ENCODE results near the gene GOPC. TPM values are rescaled to one million over a fixed set of nuclear protein-coding genes. Genes with fewer than 3 reads are reported as not detected.
"Not testable (repeated sequence)": the region's sequence is repeated elsewhere in the genome, so short reads cannot be mapped to it uniquely, and the experiment has no call there.

Gene GOPC
- total RNA-seq, 1 experiment from 2014 or later = 41.6 TPM

DNA sequence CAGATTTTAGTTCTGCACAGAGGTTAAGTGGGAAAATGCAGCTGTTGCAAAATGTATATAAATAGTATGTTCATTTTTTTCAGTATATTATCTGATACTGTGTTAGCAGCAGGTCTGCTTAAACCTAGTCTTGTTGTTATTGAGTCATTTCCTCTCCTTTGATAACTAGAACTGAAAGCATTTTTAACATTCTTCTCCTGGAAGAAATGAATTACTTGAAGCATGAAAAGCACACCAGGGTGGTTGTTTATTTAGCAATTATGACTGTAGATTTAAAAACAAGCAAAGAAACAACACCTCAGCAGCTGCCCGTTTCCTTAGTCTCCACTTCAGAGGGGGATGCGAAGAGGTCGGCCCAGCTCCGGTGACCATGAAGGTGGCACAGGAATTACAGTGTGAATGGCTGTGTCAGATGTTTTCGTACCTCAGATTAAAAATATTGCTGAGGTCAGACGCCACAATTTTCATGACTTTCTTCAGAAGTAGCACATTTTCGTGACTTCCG, 53.5 kb downstream of the GOPC start:
- DNase-seq (ENCODE audit: low spot score) = peak; percentile 79

GRCh38 chr6:117547688-117548621, 54.4 kb downstream of the GOPC start:
- no peak for DNase-seq (ENCODE audit: low spot score)

DNA sequence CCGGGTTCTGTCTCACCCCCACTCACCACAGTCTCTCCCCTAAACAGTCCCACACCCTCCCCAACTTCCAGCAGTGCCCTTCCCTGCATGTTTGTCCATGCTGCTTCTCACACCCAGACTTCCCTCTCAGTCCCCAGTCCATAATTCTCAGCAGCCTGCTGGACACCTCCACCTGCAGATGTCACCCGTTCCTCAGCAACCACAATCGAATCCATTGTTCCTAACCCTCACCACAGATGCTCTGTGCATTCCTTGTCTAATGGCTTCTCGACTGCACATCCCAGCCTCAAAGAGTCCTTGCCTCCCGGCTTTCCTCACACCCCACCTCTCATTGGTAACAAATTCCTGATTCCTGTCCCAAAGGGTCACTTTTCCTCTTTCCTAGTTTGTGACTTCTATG, 55.6 kb downstream of the GOPC start:
- DNase-seq (ENCODE audit: low spot score) = no peak

DNA sequence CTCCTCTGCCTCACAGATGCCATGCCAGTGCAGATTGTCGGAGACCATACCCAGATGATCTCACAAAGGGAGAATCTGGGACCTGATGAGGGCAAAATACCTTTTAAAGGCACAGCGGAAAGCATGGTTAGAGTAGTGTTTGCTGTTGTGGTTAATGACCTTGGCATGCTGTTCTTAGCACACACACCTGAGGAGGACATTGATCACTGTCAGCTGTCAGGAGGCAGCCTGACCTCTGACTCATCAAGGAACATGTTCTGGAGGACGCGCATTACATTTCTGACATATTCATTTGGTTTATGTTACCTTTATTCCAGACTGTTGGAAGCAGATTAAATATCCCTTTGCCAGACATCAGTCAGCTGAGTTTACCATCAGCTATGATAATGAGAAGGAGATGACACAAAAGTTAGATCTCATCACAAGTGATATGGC, 57.1 kb downstream of the GOPC start:
- peak; percentile 69 for DNase-seq (ENCODE audit: low spot score)

GRCh38 chr6:117544716-117545115, 57.6 kb downstream of the GOPC start:
- DNase-seq (ENCODE audit: low spot score) = no peak

DNA sequence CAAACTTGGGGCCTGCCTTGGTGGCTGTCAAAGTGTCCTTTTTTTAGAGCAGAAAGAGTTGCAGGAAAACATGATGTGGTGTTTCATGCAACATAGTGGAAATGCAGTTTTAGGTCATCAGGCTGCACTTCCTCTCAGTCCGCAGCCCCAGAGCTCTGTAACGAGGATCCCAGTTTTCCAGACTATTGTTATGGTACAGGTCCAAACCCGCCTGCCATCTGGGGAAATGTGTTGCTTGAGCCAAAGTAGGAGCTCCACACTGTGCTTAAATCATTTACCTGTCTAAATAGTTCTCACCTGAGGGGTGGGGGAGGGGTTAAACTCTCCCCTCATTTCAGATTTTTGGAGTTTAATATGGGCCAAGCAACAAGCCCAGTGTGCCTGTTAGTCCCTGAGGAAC, 59.8 kb downstream of the GOPC start:
- DNase-seq (ENCODE audit: low spot score) = no peak

DNA sequence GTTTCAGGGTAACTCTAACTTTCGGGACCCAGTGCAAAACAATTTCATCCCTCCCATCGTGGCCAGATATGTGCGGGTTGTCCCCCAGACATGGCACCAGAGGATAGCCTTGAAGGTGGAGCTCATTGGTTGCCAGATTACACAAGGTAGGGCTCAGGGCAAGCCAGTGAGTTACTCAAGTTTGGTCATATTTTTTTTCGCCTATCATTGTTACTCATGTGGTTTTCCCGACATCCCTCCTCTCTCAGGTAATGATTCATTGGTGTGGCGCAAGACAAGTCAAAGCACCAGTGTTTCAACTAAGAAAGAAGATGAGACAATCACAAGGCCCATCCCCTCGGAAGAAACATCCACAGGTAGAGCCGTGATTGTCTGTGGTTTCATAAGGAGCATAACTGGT, 61.6 kb downstream of the GOPC start:
- no peak for DNase-seq (ENCODE audit: low spot score)

DNA sequence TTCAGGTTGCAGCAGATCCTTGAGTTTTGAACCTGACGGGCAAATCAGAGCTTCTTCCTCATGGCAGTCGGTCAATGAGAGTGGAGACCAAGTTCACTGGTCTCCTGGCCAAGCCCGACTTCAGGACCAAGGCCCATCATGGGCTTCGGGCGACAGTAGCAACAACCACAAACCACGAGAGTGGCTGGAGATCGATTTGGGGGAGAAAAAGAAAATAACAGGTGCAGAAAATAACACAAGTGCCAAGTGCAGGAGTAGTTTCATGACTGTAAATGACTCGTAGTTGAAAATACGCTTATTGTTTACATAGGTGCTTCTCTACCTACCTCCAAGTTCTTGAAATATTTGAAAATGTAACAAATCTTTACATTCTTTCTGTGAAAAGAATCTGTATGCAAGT, 63.7 kb downstream of the GOPC start:
- no peak for DNase-seq (ENCODE audit: low spot score)

DNA sequence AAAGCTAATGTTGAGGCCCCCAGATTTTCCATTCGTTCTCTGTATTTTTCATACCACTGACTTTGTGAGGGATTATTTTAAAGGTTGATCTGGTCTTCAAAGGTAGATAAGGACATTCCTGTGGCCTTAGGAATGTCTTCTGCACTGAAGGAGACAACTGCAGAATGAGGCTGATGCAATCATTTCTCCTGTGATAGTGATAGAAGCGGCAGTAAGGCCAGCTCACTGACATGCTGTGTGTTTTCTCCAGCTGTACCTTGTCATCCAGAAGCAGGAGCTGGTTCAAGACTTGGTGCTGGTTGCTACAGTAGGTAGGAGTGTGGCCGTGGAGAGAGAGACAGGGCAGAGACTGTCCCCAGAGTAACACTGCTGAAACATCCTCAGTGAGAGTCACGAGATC, 66.0 kb downstream of the GOPC start:
- no peak for DNase-seq (ENCODE audit: low spot score)

GRCh38 chr6:117534974-117535373, 67.3 kb downstream of the GOPC start:
- no peak for DNase-seq (ENCODE audit: low spot score)

- DNase-seq (ENCODE audit: low spot score) = no peak
Measured at GRCh38 chr6:117533775-117534174, 68.5 kb downstream of the GOPC start.

GRCh38 chr6:117531809-117532725, 70.2 kb downstream of the GOPC start:
- no peak for DNase-seq (ENCODE audit: low spot score)

DNA sequence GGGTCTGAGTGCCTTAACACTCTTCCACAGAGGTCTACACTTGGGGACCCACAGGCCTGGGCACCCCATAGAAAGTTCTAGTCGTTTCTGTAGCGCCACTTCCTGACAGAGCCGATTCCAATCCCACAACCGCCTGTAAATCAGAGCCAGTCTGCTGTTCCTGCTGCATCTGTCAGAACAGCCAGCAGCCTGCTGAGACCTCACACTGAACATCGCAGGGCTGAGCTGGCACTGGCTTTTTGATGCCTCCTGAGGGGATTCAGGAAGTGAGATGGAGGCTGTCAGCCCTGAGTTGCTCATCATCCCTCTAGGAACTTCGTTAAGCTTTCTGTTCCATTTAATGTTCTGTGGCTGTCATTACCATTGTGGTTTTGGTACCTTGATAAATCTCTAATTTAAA, 71.0 kb downstream of the GOPC start:
- peak; percentile 37 for DNase-seq (ENCODE audit: low spot score)

- DNase-seq (ENCODE audit: low spot score) = no peak
Measured at GRCh38 chr6:117530467-117531242, 71.7 kb downstream of the GOPC start.

DNA sequence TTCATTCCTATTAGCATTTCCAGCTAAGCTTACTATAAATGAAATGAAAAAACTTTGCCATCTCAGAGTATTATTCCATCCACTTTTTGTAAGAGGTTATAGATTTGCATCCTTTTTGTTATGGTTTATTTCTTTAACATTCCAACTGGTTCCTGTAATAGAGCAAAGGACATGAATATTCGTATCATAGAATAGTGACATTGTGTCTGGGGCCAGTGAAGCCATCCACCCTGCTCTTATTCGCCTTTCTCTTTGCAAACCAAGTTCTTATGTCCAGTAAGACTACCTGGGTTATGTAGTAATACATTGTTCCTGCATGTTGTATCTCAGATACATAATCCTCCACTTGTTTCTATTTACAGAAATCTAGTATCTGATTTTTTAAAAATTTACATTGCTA, 76.7 kb downstream of the GOPC start:
- no peak for DNase-seq (ENCODE audit: low spot score)

GRCh38 chr6:117521791-117522502, 80.4 kb downstream of the GOPC start:
- no peak for DNase-seq (ENCODE audit: low spot score)

GRCh38 chr6:117520603-117521395, 81.5 kb downstream of the GOPC start:
- no peak for DNase-seq (ENCODE audit: low spot score)

DNA sequence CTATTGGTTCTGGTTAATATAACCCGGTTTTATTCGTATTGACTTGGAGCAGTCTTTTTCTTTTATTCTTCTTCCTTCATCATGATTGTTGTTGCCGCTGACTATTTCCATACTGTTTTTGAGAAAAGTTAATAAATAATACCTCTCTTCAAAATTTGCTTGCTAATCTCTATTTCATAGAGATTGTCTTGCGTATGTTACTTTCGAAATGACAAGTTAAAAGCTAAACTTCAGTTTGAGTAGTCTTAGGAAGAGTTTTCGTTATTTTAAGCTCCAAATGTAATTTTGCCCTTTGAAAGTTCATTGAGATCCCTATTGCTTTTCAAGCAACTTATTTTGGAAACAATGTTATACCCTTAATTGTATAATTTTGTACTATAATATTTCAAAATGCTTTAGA, 83.4 kb downstream of the GOPC start:
- no peak for DNase-seq (ENCODE audit: low spot score)

DNA sequence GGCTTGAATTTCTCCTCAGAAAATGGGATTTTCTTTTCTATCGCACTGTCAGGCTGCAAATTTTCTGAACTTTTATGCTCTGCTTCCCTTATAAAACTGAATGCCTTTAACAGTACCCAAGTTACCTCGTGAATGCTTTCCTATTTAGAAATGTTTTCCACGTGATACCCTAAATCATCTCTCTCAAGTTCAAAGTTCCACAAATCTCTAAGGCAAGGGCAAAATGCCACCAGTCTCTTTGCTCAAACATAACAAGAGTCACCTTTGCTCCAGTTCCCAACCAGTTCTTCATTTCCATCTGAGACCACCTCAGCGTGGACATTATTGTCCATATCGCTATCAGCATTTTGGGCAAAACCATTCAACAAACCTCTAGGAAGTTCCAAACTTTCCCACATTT, 84.3 kb downstream of the GOPC start:
- not testable (repeated sequence) for DNase-seq (ENCODE audit: low spot score)

DNA sequence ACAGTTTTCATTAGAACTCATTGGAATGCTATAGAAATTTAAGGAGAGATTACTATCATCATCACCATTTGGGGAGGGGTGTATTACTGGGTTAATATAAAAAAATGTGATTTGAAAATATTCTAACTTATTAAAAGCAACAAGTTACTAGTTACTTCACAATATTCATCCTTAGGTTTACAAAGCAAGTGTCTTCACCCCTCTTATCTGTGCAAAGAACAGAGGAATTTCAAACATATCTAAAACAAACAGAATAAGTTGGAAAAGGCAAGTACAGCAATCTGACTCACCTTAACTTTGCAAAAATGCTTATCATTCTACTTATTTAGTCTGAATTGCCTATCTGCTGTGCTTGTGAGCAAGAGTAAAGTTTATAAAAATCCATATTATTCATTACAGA, 87.0 kb downstream of the GOPC start:
- DNase-seq (ENCODE audit: low spot score) = no peak

All from A172 (cell line).